AG08395 (cell line): Measurements from ENCODE around the gene ZNF14.
"Not testable (repeated sequence)": the region's sequence is repeated elsewhere in the genome, so short reads cannot be mapped to it uniquely, and the experiment has no call there.

Experiments
- DNase-seq: peaks from one replicate; pipeline ENCODE4 v3.0.0; 2012; ENCODE audit warnings: mixed read lengths, low spot score

The ZNF14 gene

GRCh38 chr19:19732579-19733501, at the start of gene ZNF14:
Gene ZNF14 (minus strand): TSS chr19:19733112. CDS start chr19:19732958, 154 bp downstream.
- DNase-seq = peak; percentile 100

DNA sequence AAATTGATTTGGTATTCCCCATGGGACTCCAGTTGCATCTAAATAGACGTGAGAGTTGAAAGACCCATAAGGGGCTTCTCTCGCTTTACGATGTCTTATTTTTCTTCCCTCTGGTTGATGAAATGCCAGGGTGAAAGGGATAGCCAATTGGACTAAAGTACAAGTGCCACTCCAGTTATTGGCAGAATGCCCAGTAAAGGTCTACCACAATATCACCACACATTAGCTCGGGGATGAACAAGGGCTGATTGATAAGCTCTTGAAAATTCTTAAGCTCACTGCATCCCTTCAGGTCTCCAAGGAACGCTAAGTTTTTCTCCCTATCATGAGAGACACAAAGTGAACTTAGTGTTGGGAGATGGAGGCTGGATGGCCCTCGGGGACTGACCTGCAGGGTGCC, 48.9 kb upstream of the ZNF14 start:
- DNase-seq = not testable (repeated sequence)

- no peak for DNase-seq
These were observed 45.8 kb upstream of the ZNF14 start for GRCh38 chr19:19778666-19779065.

GRCh38 chr19:19777692-19778091, 44.8 kb upstream of the ZNF14 start:
- no peak for DNase-seq

DNA sequence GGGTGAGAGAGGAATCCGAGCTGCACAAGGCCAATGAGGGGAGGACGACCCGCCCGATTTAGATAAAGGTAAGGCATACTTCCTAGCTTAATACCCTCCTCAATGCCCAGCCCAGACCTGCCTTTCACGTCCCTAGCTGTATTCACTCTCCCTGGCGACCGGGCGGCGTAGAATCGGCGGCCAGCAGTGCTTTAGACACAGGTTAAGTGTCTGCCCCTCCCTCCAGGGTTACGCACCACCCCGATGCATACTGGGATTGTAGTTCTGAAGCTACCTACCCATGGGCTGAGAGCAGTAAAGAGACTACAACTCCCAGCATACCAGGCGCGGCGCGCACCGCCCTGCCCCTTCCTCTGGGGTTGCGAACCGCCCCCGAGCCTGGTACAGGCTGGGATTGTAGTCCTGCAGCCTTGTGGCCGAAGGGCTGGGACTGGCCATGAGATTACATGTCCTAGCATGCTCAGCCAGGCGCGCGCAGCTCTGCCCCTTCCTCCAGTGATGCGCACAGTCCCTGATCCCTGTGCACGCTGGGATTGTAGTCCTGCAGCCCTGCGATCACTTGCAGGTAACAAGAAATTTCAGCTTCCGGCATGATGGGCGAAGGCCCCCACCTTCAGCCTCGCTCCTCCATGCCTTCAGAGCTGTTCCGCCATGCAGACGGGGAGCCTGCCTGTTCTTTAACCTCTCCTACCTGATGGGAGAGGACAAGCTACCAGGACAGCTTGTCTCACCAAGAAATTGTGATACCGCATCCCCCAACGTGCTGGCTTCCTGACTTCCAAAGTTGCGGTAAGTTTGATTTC, 43.5 kb upstream of the ZNF14 start:
- DNase-seq = peak; percentile 96

DNA sequence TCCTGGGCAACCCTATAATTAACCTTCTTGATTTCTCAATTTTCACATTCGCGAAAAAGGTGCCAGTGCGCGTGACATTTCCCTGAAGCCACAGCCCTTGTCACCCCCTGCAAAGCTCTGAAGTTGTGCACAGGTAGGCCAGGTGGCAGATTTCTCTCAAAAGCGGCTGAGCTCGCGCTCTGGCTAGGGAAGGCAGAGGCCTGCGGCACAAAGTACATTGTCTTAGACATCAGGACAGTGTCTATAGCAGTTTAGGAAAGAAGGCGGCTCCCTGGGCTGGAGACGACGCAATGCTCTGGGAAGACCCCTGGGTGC, 42.9 kb upstream of the ZNF14 start:
- no peak for DNase-seq

- no peak for DNase-seq
These were observed 41.6 kb upstream of the ZNF14 start for GRCh38 chr19:19774354-19775033.

DNA sequence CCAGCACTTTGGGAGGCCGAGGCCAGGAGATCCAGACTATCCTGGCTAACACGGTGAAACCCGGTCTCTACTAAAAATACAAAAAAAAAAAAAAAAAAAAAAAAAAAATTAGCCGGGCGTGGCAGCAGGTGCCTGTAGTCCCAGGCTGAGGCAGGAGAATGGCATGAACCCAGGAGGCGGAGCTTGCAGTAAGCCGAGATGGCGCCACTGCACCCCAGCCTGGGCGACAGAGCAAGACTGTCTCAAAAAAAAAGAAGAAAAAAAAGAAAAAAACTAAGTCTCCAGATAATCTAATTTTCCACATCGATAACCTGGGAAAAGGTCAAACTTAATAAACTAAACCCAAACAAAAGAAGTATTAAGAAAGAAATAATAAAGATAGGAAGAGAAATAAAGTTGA, 39.1 kb upstream of the ZNF14 start:
- not testable (repeated sequence) for DNase-seq

DNA sequence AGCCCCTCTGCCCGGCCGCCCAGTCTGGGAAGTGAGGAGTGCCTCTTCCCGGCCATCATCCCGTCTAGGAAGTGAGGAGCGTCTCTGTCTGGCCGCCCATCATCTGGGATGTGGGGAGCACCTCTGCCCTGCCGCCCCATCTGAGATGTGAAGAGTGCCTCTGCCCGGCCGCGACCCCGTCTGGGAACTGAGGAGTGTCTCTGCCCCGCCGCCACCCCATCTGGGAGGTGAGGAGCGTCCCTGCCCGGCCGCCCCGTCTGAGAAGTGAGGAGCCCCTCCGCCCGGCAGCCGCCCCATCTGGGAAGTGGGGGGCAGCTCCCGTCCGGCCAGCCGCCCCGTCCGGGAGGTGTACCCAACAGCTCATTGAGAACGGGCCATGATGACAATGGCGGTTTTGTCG, 37.1 kb upstream of the ZNF14 start:
- not testable (repeated sequence) for DNase-seq

DNA sequence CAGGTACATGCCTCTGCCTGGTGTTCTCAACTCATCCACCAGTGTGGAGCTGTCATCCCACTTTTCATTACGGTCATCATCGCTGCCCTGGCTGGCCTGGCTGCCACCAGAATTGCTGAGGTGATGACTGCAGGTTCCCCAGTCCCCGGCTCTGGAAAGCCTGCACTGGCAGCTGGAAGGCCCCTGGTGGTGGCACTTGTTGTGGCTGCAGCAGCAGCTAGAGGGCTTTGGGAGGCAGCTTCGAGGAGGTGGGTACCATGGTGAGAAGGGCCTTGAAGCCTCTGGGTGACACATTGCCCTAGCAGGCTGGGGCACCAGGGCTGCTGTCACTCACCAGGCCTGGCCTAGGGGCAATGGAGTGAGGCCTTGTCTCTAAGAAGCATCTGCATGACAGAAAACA, 25.3 kb upstream of the ZNF14 start:
- DNase-seq = no peak

DNA sequence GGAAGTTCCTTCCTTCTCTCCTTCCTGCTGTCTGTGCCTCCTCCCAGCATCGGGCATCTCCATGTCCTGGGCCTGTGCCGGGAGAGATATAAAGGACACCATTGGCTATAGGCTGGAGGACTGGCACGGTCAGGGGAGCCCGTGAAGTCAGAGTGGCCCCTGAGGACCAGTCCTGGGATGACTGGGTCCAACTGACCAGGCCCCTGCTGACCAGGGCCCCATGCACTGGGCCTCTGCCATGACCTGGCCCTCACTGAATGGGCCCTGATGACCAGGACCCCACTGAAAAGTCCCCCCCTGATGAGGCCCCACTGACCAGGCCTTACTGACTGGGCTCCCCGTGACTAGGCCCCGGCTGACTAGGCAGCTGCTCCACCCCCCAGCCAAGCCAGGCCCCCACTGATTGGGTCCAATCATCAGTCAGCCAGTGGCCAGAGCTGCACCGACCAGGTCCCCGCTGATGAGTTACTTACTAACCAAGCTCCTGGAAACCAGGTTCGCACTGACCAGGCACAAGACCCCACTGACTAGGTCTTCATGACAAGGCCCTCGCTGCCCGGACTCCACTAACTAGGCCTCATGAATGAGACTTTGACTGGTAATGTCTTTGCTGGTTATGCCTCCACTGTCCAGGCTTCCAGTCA, 20.0 kb upstream of the ZNF14 start:
- no peak for DNase-seq

GRCh38 chr19:19751846-19752245, 18.9 kb upstream of the ZNF14 start:
- DNase-seq = no peak

DNA sequence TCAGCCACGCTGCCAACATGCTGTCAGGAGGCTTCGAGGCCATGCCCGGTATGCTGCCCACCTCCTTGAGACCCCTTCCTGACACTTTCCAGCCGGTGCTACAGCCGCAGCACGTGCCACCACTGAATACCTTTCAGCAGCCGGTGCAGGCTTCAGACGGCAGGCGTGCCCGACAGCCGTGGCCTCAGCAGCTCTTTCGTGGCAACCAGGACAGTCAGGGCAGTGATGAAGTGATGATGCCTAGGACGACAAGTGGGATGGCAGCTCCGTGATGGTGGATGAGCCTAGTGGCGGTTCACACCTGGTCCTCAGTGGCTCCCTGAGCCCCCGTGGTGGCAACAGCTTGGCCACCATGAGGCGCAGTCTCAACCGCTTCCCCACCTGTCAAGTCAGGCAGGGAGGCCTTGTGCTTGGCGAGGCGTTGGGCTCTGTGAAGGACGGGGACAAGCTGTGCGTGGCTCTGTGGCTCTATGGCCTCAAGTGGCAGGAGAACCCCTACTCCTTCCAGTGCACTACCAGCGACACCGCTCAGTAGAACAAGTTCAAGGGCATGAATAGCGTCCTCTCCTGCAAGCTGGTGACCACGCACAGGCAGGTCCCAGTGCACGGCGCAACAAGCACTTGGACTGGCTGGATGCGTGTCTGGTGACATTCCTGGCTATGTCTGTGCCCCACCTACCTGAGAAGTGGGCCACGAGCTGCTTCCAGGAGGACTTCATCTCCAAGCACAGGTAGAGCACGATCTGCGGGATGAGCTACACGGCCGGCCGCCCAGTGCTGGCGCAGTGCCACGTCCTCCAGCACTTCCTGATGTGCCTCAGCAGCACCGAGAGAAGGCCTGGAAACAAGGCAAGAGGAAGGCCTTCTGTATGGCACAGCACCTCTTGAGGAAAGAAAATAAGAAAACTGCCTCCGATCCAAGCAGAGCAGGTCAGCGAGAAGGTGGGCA, 18.2 kb upstream of the ZNF14 start:
- DNase-seq = no peak

GRCh38 chr19:19749908-19750841, 17.3 kb upstream of the ZNF14 start:
- no peak for DNase-seq

DNA sequence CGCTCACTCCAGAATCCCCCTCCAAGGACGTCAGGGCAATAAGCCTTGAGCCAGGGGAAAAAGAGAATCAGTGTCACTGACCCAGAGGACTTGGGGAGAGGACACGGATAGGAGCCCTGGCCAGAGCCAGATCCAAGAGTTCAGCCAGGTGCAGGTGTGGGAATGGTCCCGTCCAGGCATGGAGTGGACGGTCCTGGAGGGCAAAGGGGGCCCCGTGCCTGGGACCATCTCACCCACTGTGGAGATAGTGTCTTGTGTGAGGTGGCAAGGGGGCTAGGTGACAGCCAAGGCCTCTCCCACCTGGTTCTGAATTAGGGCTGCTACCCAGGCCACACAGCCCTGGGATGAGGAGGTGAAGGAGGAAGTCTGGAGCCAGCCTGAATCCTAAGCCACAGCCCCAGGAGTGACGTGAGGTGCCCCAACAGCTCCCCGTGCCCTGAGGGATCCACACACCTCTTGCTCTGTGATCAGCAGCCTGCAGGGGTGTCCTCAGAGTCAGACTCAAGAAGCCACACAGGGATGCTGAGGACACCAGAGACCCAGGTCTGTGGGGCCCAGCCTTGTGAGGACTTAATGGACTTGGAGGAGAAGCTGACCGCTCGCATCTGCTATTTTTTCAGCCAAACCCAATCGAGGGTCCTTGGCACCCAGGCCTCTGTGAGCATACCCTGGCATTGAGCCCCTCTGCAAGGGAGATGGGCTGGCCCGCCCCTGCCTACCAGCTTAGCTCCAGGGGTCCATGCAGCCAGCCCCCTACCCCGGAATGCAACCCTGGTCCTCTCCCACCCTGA, 16.4 kb upstream of the ZNF14 start:
- no peak for DNase-seq

DNA sequence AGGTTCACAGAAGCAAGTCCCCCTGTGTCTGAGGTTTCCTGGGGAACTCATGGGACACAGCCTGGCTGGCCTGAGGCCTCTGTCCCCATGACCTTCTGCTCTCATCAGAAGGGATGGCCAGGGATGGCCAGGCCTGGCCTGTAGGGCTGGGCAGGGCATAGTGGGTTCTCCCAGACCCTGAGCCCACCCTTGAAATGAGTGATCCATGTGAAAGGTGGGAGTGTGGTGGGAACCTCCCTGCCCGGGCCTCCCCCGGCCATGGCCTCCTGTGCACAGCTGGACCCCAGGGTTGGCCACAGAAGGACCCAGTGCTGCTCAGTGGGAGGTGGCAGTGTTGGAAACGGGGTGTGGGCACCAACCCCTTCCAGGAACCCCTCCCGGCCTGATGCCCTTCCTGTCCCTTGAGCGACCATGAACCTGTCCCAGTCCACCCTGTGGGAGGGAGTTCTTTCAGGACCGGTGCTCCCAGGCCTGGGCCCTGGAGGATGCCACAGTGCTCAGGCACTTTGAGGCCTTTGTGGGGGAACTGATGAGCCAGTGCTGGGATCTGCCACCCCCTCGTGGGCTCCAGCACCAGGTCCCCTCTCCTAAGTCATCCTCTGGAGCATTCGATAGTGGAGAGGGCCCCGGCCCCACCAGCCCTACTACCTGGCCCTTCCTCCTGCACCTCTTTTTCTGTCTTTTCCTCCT, 15.5 kb upstream of the ZNF14 start:
- no peak for DNase-seq

GRCh38 chr19:19747357-19748220, 14.7 kb upstream of the ZNF14 start:
- no peak for DNase-seq
